GM23248 (cell line): ENCODE data around the gene RAPGEFL1. TPM values are rescaled to one million over a fixed set of nuclear protein-coding genes. Genes with fewer than 3 reads are reported as not detected.

Experiments
- DNase-seq: peaks from one replicate; pipeline ENCODE4 v3.0.0-alpha.2; 2015
- H2AFZ ChIP-seq: fragments of 200-600 bp; sonication (generic); 2 replicates; pipeline ENCODE4 v1.6.1; 2016; ENCODE audit warnings: antibody characterized with exemption
- H3F3A ChIP-seq: fragments of 200-600 bp; sonication (generic); 2 replicates; pipeline ENCODE4 v1.6.1; 2016; ENCODE audit warnings: mild to moderate bottlenecking, antibody characterized with exemption, mixed run types; ENCODE audit not compliant: insufficient read depth
- H3K27ac ChIP-seq: fragments of 200-600 bp; sonication (generic); 2 replicates; pipeline ENCODE4 v1.5.1; 2016; ENCODE audit warnings: mild to moderate bottlenecking
- H3K27me3 ChIP-seq: fragments of 200-600 bp; sonication (generic); replicated peaks from 2 replicates; pipeline ENCODE4 v1.6.1; 2016; ENCODE audit warnings: mild to moderate bottlenecking; ENCODE audit not compliant: insufficient read depth
- H3K36me3 ChIP-seq: fragments of 200-600 bp; sonication (generic); 2 replicates; pipeline ENCODE4 v1.6.1; 2016; ENCODE audit warnings: low read depth, mild to moderate bottlenecking
- H3K4me1 ChIP-seq: fragments of 200-600 bp; sonication (generic); 2 replicates; pipeline ENCODE4 v1.6.1; 2016; ENCODE audit warnings: mild to moderate bottlenecking; ENCODE audit not compliant: insufficient read depth
- H3K4me2 ChIP-seq: fragments of 200-600 bp; sonication (generic); one replicate; pipeline ENCODE4 v1.6.1; 2016; ENCODE audit warnings: mild to moderate bottlenecking; ENCODE audit not compliant: unreplicated experiment
- H3K4me3 ChIP-seq: fragments of 200-600 bp; sonication (generic); 2 replicates; pipeline ENCODE4 v1.5.1; 2016; ENCODE audit warnings: mild to moderate bottlenecking
- H3K79me2 ChIP-seq: fragments of 200-600 bp; sonication (generic); 2 replicates; pipeline ENCODE4 v1.6.1; 2016; ENCODE audit warnings: mild to moderate bottlenecking; ENCODE audit not compliant: insufficient read depth
- H3K9ac ChIP-seq: fragments of 200-600 bp; sonication (generic); 2 replicates; pipeline ENCODE4 v1.6.1; 2016; ENCODE audit warnings: mild to moderate bottlenecking
- H3K9me2 ChIP-seq: fragments of 200-600 bp; sonication (generic); 2 replicates; pipeline ENCODE4 v1.6.1; 2016; ENCODE audit warnings: mixed run types, mild to moderate bottlenecking, moderate library complexity; ENCODE audit not compliant: insufficient read depth
- H3K9me3 ChIP-seq: fragments of 200-600 bp; sonication (generic); one replicate; pipeline ENCODE4 v1.6.1; 2017; ENCODE audit warnings: low read depth
- H4K20me1 ChIP-seq: fragments of 200-600 bp; sonication (generic); 2 replicates; pipeline ENCODE4 v1.6.0; 2016; ENCODE audit not compliant: insufficient read depth
- EZH2 ChIP-seq: fragments of 200-600 bp; sonication (generic); IDR thresholded peaks from 2 replicates; pipeline ENCODE4 v1.6.1; 2018; ENCODE audit warnings: antibody characterized with exemption, mild to moderate bottlenecking; ENCODE audit not compliant: insufficient read depth, poor library complexity, severe bottlenecking
- EZH2phosphoT487 ChIP-seq: fragments of 200-600 bp; sonication (generic); IDR thresholded peaks from 2 replicates; pipeline ENCODE4 v1.6.1; 2018; ENCODE audit warnings: antibody characterized with exemption, moderate library complexity, mild to moderate bottlenecking, low read depth; ENCODE audit not compliant: insufficient read depth
- WGBS, 2 experiments: methylation state at CpG; one replicate each; pipeline ENCODE4 v1.1.6; 2015 to 2017; ENCODE audit warnings: low lambda C conversion rate in 2 of 2, low coverage in 1 of 2; ENCODE audit errors: missing lambda C conversion rate in 2 of 2; 5-methylcytosine and 5-hydroxymethylcytosine counted together
- in situ Hi-C: fragments of 300-500 bp; cut with MboI; formaldehyde crosslinking; loops from 2 replicates; pipeline ENCODE4 v1.15.0; 2020
- polyA plus RNA-seq: library from polyadenylated mRNA; unstranded; fragments of >200 nt; fragmentation: Nextera tagmentation; extraction: Ambion mirVana; gene quantifications from 2 replicates; pipeline ENCODE4 v1.2.1, GENCODE V29; 2016
- total RNA-seq: library from RNA; depleted of rRNA; stranded (reverse); fragments of >200 nt; shearing (Covaris generic); gene quantifications from 2 replicates; pipeline ENCODE4 v1.2.3, GENCODE V29; 2014

RAPGEFL1 gene
- total and polyA plus RNA-seq, 2 experiments from 2014 or later, result 0.76 to 0.96 TPM

DNA sequence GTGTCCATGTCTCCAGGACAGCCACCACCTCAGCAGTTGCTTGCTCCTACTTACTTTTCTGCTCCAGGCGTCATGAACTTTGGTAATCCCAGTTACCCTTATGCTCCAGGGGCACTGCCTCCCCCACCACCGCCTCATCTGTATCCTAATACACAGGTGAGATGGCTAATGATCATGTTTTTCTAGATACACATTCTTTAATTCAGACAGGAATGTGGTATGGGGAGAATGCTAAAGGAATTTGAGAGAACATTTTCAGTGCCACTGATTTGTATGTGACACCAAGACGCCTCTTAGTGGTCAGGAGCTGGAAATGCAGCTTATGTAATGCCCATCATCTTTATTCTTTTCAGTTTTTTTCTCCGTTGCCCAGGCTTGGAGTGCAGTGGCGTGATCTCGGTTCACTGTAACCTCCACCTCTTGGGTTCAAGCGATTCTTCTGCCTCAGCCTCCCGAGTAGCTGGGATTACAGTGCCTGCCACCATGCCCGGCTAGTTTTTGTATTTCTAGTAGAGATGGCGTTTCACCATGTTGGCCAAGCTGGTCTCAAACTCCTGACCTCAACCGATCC is 8.9 kb upstream of the RAPGEFL1 start:
- WGBS, 2 experiments, result 36 to 39% methylated on average over 11 of the region's 11 CpGs
- H3K4me2 ChIP-seq, result no peak overlapping the region
- peak; percentile 81 for DNase-seq
- H2AFZ ChIP-seq, result no peak overlapping the region
- H3K9me3 ChIP-seq, result no peaks in the 10 kb centered on the region
- no peaks in the 10 kb centered on the region for H3K27me3 ChIP-seq
- no peaks in the 10 kb centered on the region for H4K20me1 ChIP-seq
- no peak overlapping the region for H3K9ac ChIP-seq
- peaks cover 44% of the 10 kb centered on the region for H3F3A ChIP-seq
- no peak overlapping the region for H3K27ac ChIP-seq
- peaks cover 75% of the 10 kb centered on the region for H3K36me3 ChIP-seq
- in situ Hi-C loops, result no loop called here
- H3K4me1 ChIP-seq, result no peaks in the 10 kb centered on the region
- TF ChIP-seq EZH2 (no peak), EZH2phosphoT487 (no peak)
- H3K79me2 ChIP-seq, result peaks cover 27% of the 10 kb centered on the region
- H3K4me3 ChIP-seq, result no peak overlapping the region
- no peaks in the 10 kb centered on the region for H3K9me2 ChIP-seq

DNA sequence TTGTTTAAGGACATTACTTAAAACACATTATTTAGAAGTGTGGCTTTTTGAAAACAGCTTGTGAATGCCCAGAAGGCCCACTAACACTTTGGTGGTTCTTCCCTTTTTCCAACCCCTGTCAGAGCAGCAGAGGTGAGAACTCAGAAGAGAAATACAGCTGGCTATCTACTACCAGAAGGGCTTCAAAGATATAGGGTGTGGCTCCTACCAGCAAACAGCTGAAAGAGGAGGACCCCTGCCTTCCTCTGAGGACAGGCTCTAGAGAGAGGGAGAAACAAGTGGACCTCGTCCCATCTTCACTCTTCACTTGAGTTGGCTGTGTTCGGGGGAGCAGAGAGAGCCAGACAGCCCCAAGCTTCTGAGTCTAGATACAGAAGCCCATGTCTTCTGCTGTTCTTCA is 6.9 kb upstream of the RAPGEFL1 start:
- H3K9me2 ChIP-seq, result no peaks in the 10 kb centered on the region
- H4K20me1 ChIP-seq, result no peaks in the 10 kb centered on the region
- DNase-seq, result no peak
- no peak overlapping the region for H2AFZ ChIP-seq
- no peak overlapping the region for H3K4me2 ChIP-seq
- no peaks in the 10 kb centered on the region for H3K9me3 ChIP-seq
- H3K9ac ChIP-seq, result no peak overlapping the region
- H3K4me3 ChIP-seq, result no peak overlapping the region
- peaks cover 65% of the 10 kb centered on the region for H3K36me3 ChIP-seq
- in situ Hi-C loops, result no loop called here
- H3F3A ChIP-seq, result peaks cover 44% of the 10 kb centered on the region
- TF ChIP-seq EZH2phosphoT487 (no peak), EZH2 (no peak)
- no peaks in the 10 kb centered on the region for H3K27me3 ChIP-seq
- H3K79me2 ChIP-seq, result peaks cover 15% of the 10 kb centered on the region
- no peak overlapping the region for H3K27ac ChIP-seq
- H3K4me1 ChIP-seq, result no peaks in the 10 kb centered on the region
- WGBS, 2 experiments, result 96 to 100% methylated on average over 2 of the region's 2 CpGs

DNA sequence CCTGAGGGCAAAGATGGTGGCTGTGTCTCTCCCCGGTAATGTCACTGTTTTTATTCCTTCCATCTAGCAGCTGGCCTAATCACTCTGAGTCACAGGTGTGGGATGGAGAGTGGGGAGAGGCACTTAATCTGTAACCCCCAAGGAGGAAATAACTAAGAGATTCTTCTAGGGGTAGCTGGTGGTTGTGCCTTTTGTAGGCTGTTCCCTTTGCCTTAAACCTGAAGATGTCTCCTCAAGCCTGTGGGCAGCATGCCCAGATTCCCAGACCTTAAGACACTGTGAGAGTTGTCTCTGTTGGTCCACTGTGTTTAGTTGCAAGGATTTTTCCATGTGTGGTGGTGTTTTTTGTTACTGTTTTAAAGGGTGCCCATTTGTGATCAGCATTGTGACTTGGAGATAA is 5.5 kb upstream of the RAPGEFL1 start:
- H3K79me2 ChIP-seq, result 0 out of 2 replicates have a peak, but pooled peaks cover 2% of the 10 kb centered on the region
- no peaks in the 10 kb centered on the region for H3K27me3 ChIP-seq
- H3K4me1 ChIP-seq, result peaks cover under 1% of the 10 kb centered on the region
- H3K9ac ChIP-seq, result no peak overlapping the region; the same call in 1 of the 2 replicates
- H4K20me1 ChIP-seq, result no peaks in the 10 kb centered on the region
- in situ Hi-C loops, result no loop called here
- WGBS, 2 experiments, result 88 to 89% methylated on average over 1 of the region's 1 CpG
- peaks cover 54% of the 10 kb centered on the region for H3K36me3 ChIP-seq
- H3K9me3 ChIP-seq, result no peaks in the 10 kb centered on the region
- H3K27ac ChIP-seq, result no peak overlapping the region
- no peak overlapping the region for H2AFZ ChIP-seq
- H3K4me2 ChIP-seq, result no peak overlapping the region
- H3F3A ChIP-seq, result peaks cover 41% of the 10 kb centered on the region
- DNase-seq, result peak; percentile 42
- TF ChIP-seq EZH2phosphoT487, result no peak
- no peak for TF ChIP-seq EZH2
- no peak overlapping the region for H3K4me3 ChIP-seq
- no peaks in the 10 kb centered on the region for H3K9me2 ChIP-seq

DNA sequence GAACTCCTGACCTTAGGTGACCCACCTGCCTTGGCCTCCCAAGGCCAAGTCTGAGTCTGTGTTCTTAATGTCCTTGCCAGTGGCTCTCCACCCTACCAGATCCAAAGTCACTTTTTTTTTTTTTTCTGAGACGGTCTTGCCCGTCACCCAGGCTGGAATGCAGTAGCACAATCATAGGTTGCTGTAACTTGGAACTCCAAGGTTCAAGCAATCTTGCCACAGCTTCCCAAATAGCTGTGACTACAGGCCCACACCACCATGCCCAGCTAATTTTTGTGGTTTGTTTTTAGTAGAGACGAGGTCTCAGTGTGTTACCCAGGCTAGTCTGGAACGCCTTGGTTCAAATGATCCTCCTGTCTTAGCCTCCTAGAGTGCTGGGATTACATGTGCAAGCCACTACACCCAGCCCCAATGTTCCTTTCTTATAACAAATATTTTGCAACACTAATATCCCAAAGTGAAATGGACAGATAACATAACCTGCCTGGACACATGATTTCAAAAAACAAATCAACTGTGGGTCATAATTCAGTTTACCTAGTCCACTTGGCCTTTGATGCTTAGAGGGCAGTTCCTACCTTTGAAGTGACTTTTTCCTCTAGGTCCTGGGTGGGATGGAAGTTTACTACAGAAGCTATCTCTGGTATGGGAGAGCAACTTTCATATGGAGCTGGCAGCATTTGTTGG is 4.0 kb upstream of the RAPGEFL1 start:
- Histone ChIP-seq H3K4me1 (peaks cover 4% of the 10 kb centered on the region), H3K79me2 (no peaks in the 10 kb centered on the region), H2AFZ (no peak overlapping the region), H3K36me3 (peaks cover 40% of the 10 kb centered on the region), H4K20me1 (no peaks in the 10 kb centered on the region), H3K4me2 (no peak overlapping the region), H3K9ac (no peak overlapping the region), H3K4me3 (no peak overlapping the region), H3K27ac (no peak overlapping the region), H3K9me3 (no peaks in the 10 kb centered on the region), H3K9me2 (no peaks in the 10 kb centered on the region), H3K27me3 (no peaks in the 10 kb centered on the region), H3F3A (peaks cover 26% of the 10 kb centered on the region)
- TF ChIP-seq EZH2 (no peak), EZH2phosphoT487 (no peak)
- no peak for DNase-seq
- 97 to 99% methylated on average over 4 of the region's 4 CpGs for WGBS, 2 experiments
- in situ Hi-C loops, result no loop called here
